Chondrocyte (in vitro differentiated cells): Measurements from ENCODE around the gene KIF12. TPM values are rescaled to one million over a fixed set of nuclear protein-coding genes. Genes with fewer than 3 reads are reported as not detected.
A peak's percentile ranks its signal among the peaks of the same experiment; 100 is the strongest.

ENCODE experiments used
- DNase-seq: peaks from one replicate; pipeline ENCODE4 v3.0.0; 2021; ENCODE audit warnings: mixed read lengths, low spot score
- H3K27ac Mint-ChIP-seq: one replicate; pipeline ENCODE4 v1.8.0; 2021; ENCODE audit warnings: mild to moderate bottlenecking, moderate library complexity, mixed read lengths; ENCODE audit not compliant: unreplicated experiment
- H3K27me3 Mint-ChIP-seq: 2 replicates; pipeline ENCODE4 v1.8.0; 2021; ENCODE audit warnings: low read depth, mixed read lengths
- H3K36me3 Mint-ChIP-seq: 2 replicates; pipeline ENCODE4 v1.8.0; 2021; ENCODE audit warnings: low read depth, mixed read lengths
- H3K4me1 Mint-ChIP-seq: 2 replicates; pipeline ENCODE4 v1.8.0; 2021; ENCODE audit warnings: low read depth, mild to moderate bottlenecking, mixed read lengths
- H3K4me3 Mint-ChIP-seq: one replicate; pipeline ENCODE4 v1.8.0; 2021; ENCODE audit warnings: mild to moderate bottlenecking, moderate library complexity, mixed read lengths; ENCODE audit not compliant: unreplicated experiment
- H3K9me3 Mint-ChIP-seq: 2 replicates; pipeline ENCODE4 v1.8.0; 2021; ENCODE audit warnings: low read depth, mixed read lengths
- CTCF ChIP-seq: fragments of 200-600 bp; sonication (generic); IDR thresholded peaks from 2 replicates; pipeline ENCODE4 v1.5.0; 2021; ENCODE audit warnings: antibody characterized with exemption, mild to moderate bottlenecking, moderate library complexity
- total RNA-seq: library from RNA; stranded (reverse); gene quantifications from 3 replicates; pipeline ENCODE4 v1.2.1, GENCODE V29; 2021

KIF12 gene
- total RNA-seq, 1 donor from 2014 or later = 0.70 TPM

- no peak overlapping the region for H3K27ac Mint-ChIP-seq
- H3K36me3 Mint-ChIP-seq = no peaks in the 10 kb centered on the region
- peaks cover 37% of the 10 kb centered on the region for H3K27me3 Mint-ChIP-seq
- H3K4me3 Mint-ChIP-seq = no peak overlapping the region
- H3K9me3 Mint-ChIP-seq = no peaks in the 10 kb centered on the region
- peak; percentile 84 for DNase-seq
- no peaks in the 10 kb centered on the region for H3K4me1 Mint-ChIP-seq
- no peak for TF ChIP-seq CTCF
Observed at GRCh38 chr9:114072184-114073140, 26.6 kb downstream of the KIF12 start.

DNA sequence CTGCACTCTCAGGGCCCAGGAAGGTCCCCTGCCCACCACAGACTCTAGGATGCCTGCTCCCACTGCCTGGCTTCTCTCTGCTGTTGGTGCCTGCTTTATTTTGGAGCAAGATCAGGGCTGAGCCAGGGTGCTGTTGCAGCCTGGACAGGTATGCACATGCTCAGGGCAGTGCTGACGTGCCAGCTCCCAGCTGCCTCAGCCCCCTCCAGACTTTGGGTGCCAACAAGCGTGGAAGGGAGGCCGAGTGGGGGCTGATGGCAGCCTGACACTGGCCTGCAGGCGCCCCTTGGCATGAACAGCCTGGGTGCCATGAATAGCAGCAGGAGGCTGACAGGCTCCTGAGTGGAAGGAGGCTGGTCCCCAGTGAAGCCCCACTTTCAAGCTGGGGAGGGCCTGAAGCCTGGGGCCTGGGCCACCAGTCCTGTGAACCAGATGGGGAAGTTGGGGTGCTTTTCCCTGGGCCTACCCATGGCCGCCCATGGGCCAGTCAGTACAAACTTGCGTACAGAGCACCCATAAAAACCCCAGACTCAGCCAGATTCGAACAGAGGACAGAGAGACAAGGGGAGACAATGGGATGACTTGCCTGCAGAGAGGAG is 27.8 kb downstream of the KIF12 start:
- peaks cover 27% of the 10 kb centered on the region for H3K27me3 Mint-ChIP-seq
- no peaks in the 10 kb centered on the region for H3K4me1 Mint-ChIP-seq
- DNase-seq = peak; percentile 69
- H3K36me3 Mint-ChIP-seq = no peaks in the 10 kb centered on the region
- no peak for TF ChIP-seq CTCF
- no peak overlapping the region for H3K27ac Mint-ChIP-seq
- no peak overlapping the region for H3K4me3 Mint-ChIP-seq
- H3K9me3 Mint-ChIP-seq = no peaks in the 10 kb centered on the region

GRCh38 chr9:114070188-114071103 is 28.6 kb downstream of the KIF12 start:
- H3K27ac Mint-ChIP-seq = no peak overlapping the region
- no peak overlapping the region for H3K4me3 Mint-ChIP-seq
- peaks cover 19% of the 10 kb centered on the region for H3K27me3 Mint-ChIP-seq
- TF ChIP-seq CTCF = no peak
- DNase-seq = peak; percentile 78
- no peaks in the 10 kb centered on the region for H3K9me3 Mint-ChIP-seq
- H3K36me3 Mint-ChIP-seq = no peaks in the 10 kb centered on the region
- no peaks in the 10 kb centered on the region for H3K4me1 Mint-ChIP-seq

- H3K4me3 Mint-ChIP-seq = no peak overlapping the region
- TF ChIP-seq CTCF = no peak
- DNase-seq = peak; percentile 36
- no peaks in the 10 kb centered on the region for H3K36me3 Mint-ChIP-seq
- peaks cover 11% of the 10 kb centered on the region for H3K27me3 Mint-ChIP-seq
- no peaks in the 10 kb centered on the region for H3K9me3 Mint-ChIP-seq
- no peaks in the 10 kb centered on the region for H3K4me1 Mint-ChIP-seq
- H3K27ac Mint-ChIP-seq = no peak overlapping the region
Observed at GRCh38 chr9:114069476-114070187, 29.5 kb downstream of the KIF12 start.
